IMR-90 (cell line): ENCODE results near the gene TLR10. TPM values are rescaled to one million over a fixed set of nuclear protein-coding genes. Genes with fewer than 3 reads are reported as not detected.

Experiments
- ATAC-seq: fragments of 200-7000 bp; cut with Tn5 transposase; 2 replicates; pipeline ENCODE4 v1.9.1; 2020; ENCODE audit warnings: low read depth, mild to moderate bottlenecking, moderate library complexity
- BruUV-seq: library from RNA; stranded (reverse); fragments of 400-500 nt; replicated peaks from 2 replicates; lab custom pipeline; 2021; lab: Mats Ljungman, UMichigan
- CTCF ChIA-PET: fragments of 300-600 bp; formaldehyde crosslinking; extraction: SDS; loops from one replicate; lab custom pipeline; 2021; ENCODE audit warnings: antibody characterized with exemption; lab: Yijun Ruan, JAX
- POLR2A ChIA-PET: fragments of 300-600 bp; sonication (Branson Sonifier 250); formaldehyde crosslinking; loops from one replicate; lab custom pipeline; 2022; ENCODE audit warnings: antibody characterized with exemption; ENCODE audit not compliant: unreplicated experiment; lab: Charles Lee
- DNase-seq: peaks from one replicate; pipeline ENCODE4 v3.0.0; 2013
- H2AFZ ChIP-seq: replicated peaks from 2 replicates; pipeline ENCODE3; 2013; ENCODE audit warnings: low read length, mild to moderate bottlenecking; ENCODE audit not compliant: poor library complexity
- H2AK5ac ChIP-seq: 2 replicates; pipeline ENCODE4 v1.6.1; 2013; ENCODE audit warnings: low read depth, low read length, inconsistent platforms
- H2AK9ac ChIP-seq: replicated peaks from 2 replicates; pipeline ENCODE3; 2013; ENCODE audit warnings: mild to moderate bottlenecking, low read depth, low read length, moderate library complexity; ENCODE audit not compliant: poor library complexity
- H2BK120ac ChIP-seq: 2 replicates; pipeline ENCODE4 v1.6.1; 2013; ENCODE audit warnings: low read depth, low read length, inconsistent platforms
- H2BK15ac ChIP-seq: 3 replicates; pipeline ENCODE4 v1.6.1; 2013; ENCODE audit warnings: low read depth, low read length, inconsistent platforms
- H2BK20ac ChIP-seq: 2 replicates; pipeline ENCODE4 v1.6.1; 2013; ENCODE audit warnings: low read depth, mild to moderate bottlenecking, inconsistent platforms, low read length, moderate library complexity
- H2BK5ac ChIP-seq: 2 replicates; pipeline ENCODE4 v1.6.1; 2013; ENCODE audit warnings: mild to moderate bottlenecking, low read depth, low read length, inconsistent platforms; ENCODE audit not compliant: poor library complexity, severe bottlenecking
- H3K14ac ChIP-seq: replicated peaks from 2 replicates; pipeline ENCODE4 v1.6.1; 2013; ENCODE audit warnings: low read depth, low read length, inconsistent platforms
- H3K18ac ChIP-seq: 2 replicates; pipeline ENCODE4 v1.6.1; 2013; ENCODE audit warnings: low read depth, low read length, control low read depth
- H3K23ac ChIP-seq: 2 replicates; pipeline ENCODE4 v1.6.1; 2013; ENCODE audit warnings: low read depth, low read length, inconsistent platforms
- H3K27ac ChIP-seq: 2 replicates; pipeline ENCODE4 v1.5.1; 2013; ENCODE audit warnings: mild to moderate bottlenecking, control low read depth, low read length; ENCODE audit not compliant: insufficient read depth
- H3K27me3 ChIP-seq: 2 replicates; pipeline ENCODE4 v1.6.1; 2013; ENCODE audit warnings: low read length; ENCODE audit not compliant: control insufficient read depth, insufficient read depth
- H3K36me3 ChIP-seq: 2 replicates; pipeline ENCODE4 v1.6.1; 2013; ENCODE audit warnings: low read length, mixed read lengths; ENCODE audit not compliant: control insufficient read depth, insufficient read depth
- H3K4ac ChIP-seq: 2 replicates; pipeline ENCODE4 v1.6.1; 2013; ENCODE audit warnings: low read depth, low read length, inconsistent platforms
- H3K4me1 ChIP-seq: 2 replicates; pipeline ENCODE4 v1.6.1; 2013; ENCODE audit warnings: low read length, mixed read lengths; ENCODE audit not compliant: control insufficient read depth, insufficient read depth
- H3K4me2 ChIP-seq: 2 replicates; pipeline ENCODE4 v1.6.1; 2013; ENCODE audit warnings: low read depth, mild to moderate bottlenecking, control low read depth, low read length, moderate library complexity
- H3K4me3 ChIP-seq: 2 replicates; pipeline ENCODE4 v1.5.1; 2013; ENCODE audit warnings: low read depth, mild to moderate bottlenecking, control low read depth, low read length, moderate library complexity; ENCODE audit not compliant: insufficient read depth
- H3K56ac ChIP-seq: 2 replicates; pipeline ENCODE4 v1.6.1; 2013; ENCODE audit warnings: low read length, inconsistent platforms; ENCODE audit not compliant: insufficient read depth; ENCODE audit errors: extremely low read depth
- H3K79me1 ChIP-seq, 2 experiments: 2 replicates each; pipeline ENCODE4 v1.6.1; 2013; ENCODE audit warnings: low read length in 2 of 2, inconsistent platforms in 1 of 2, low read depth in 1 of 2
- H3K9ac ChIP-seq: 2 replicates; pipeline ENCODE4 v1.6.1; 2013; ENCODE audit warnings: low read depth, low read length, control low read depth
- H3K9me1 ChIP-seq: 2 replicates; pipeline ENCODE4 v1.6.1; 2013; ENCODE audit warnings: low read length, inconsistent platforms; ENCODE audit not compliant: insufficient read depth
- H3K9me3 ChIP-seq: 2 replicates; pipeline ENCODE4 v1.6.1; 2013; ENCODE audit warnings: low read length; ENCODE audit not compliant: control insufficient read depth, insufficient read depth
- H4K20me1 ChIP-seq: 2 replicates; pipeline ENCODE4 v1.6.1; 2013; ENCODE audit warnings: low read length, inconsistent platforms; ENCODE audit not compliant: insufficient read depth
- H4K5ac ChIP-seq: 2 replicates; pipeline ENCODE4 v1.6.1; 2013; ENCODE audit warnings: mild to moderate bottlenecking, low read depth, low read length, control low read depth
- H4K8ac ChIP-seq, 2 experiments: 2 replicates each; pipeline ENCODE4 v1.6.1; 2013; ENCODE audit warnings: low read depth in 2 of 2, low read length in 2 of 2, control low read depth in 1 of 2, inconsistent platforms in 1 of 2
- H4K91ac ChIP-seq: 2 replicates; pipeline ENCODE4 v1.6.1; 2013; ENCODE audit warnings: low read depth, low read length, inconsistent platforms; ENCODE audit not compliant: insufficient read depth
- BHLHE40 ChIP-seq: fragments of 150-350 bp; IDR thresholded peaks from 2 replicates; pipeline ENCODE4 v1.6.1; 2016; ENCODE audit warnings: mild to moderate bottlenecking, low read depth, low read length
- CEBPB ChIP-seq: IDR thresholded peaks from 2 replicates; pipeline ENCODE4 v1.6.1; 2012; ENCODE audit warnings: low read depth, low read length, improper control_type of control experiment
- CHD1 ChIP-seq: IDR thresholded peaks from 2 replicates; pipeline ENCODE4 v1.6.1; 2012; ENCODE audit warnings: low read depth, low read length, improper control_type of control experiment
- CTCF ChIP-seq: conservative IDR thresholded peaks from 2 replicates; pipeline ENCODE4 v1.5.1; 2012; ENCODE audit warnings: mild to moderate bottlenecking, low read depth, low read length, improper control_type of control experiment
- FOS ChIP-seq: fragments of 150-350 bp; IDR thresholded peaks from 2 replicates; pipeline ENCODE4 v1.6.1; 2016; ENCODE audit warnings: low read depth, low read length
- MAFK ChIP-seq: IDR thresholded peaks from 2 replicates; pipeline ENCODE4 v1.6.1; 2012; ENCODE audit warnings: low read depth, low read length, improper control_type of control experiment
- MAZ ChIP-seq: IDR thresholded peaks from 2 replicates; pipeline ENCODE4 v1.6.1; 2012; ENCODE audit warnings: low read depth, mild to moderate bottlenecking, low read length, improper control_type of control experiment, moderate library complexity, borderline replicate concordance
- MXI1 ChIP-seq: IDR thresholded peaks from 2 replicates; pipeline ENCODE4 v1.6.1; 2012; ENCODE audit warnings: low read depth, mild to moderate bottlenecking, low read length, moderate library complexity, borderline replicate concordance
- NFE2L2 ChIP-seq: fragments of 150-350 bp; IDR thresholded peaks from 2 replicates; pipeline ENCODE4 v1.6.1; 2016; ENCODE audit warnings: low read depth, mild to moderate bottlenecking, low read length
- POLR2A ChIP-seq: IDR thresholded peaks from 2 replicates; pipeline ENCODE4 v1.6.1; 2012; ENCODE audit warnings: mild to moderate bottlenecking, low read depth, low read length
- RAD21 ChIP-seq: IDR thresholded peaks from 2 replicates; pipeline ENCODE4 v1.6.1; 2012; ENCODE audit warnings: low read length, improper control_type of control experiment
- RCOR1 ChIP-seq: IDR thresholded peaks from 2 replicates; pipeline ENCODE4 v1.6.1; 2012; ENCODE audit warnings: mild to moderate bottlenecking, low read length, improper control_type of control experiment; ENCODE audit not compliant: insufficient replicate concordance
- RFX5 ChIP-seq: IDR thresholded peaks from 2 replicates; pipeline ENCODE4 v1.8.0; 2012; ENCODE audit warnings: low read depth, mild to moderate bottlenecking, low read length, moderate library complexity
- SMC3 ChIP-seq: fragments of 150-350 bp; IDR thresholded peaks from 2 replicates; pipeline ENCODE4 v1.6.1; 2016; ENCODE audit warnings: low read depth, mild to moderate bottlenecking, antibody characterized with exemption, low read length, moderate library complexity
- USF2 ChIP-seq: fragments of 150-350 bp; IDR thresholded peaks from 2 replicates; pipeline ENCODE4 v1.6.1; 2017; ENCODE audit warnings: mild to moderate bottlenecking, antibody characterized with exemption, low read length, low read depth
- WGBS, 2 experiments: methylation state at CpG; one replicate each; pipeline versions ENCODE4 v1.1.5 to v1.1.7; 2013; ENCODE audit warnings: missing lambda C conversion rate in 2 of 2; ENCODE audit not compliant: insufficient read length in 1 of 2; ENCODE audit errors: extremely low coverage in 2 of 2; 5-methylcytosine and 5-hydroxymethylcytosine counted together
- dilution Hi-C: fragments of 300-500 bp; cut with HindIII; formaldehyde crosslinking; loops from one replicate; pipeline ENCODE4 v1.14.3; 2018; ENCODE audit warnings: low sequenced_read_pairs; ENCODE audit not compliant: unreplicated experiment
- in situ Hi-C: fragments of 300-500 bp; cut with MboI; formaldehyde crosslinking; loops from 3 replicates; pipeline ENCODE4 v1.14.3; 2019; ENCODE audit warnings: low sequenced_read_pairs, inconsistent platforms, mixed read lengths
- intact Hi-C: fragments of 100-400 bp; cut with micrococcal nuclease; formaldehyde crosslinking; loops from 2 replicates; pipeline ENCODE4 v1.10.0; 2022
- polyA plus RNA-seq, 3 experiments: library from polyadenylated mRNA; depleted of rRNA; stranded (reverse); fragments of >200 nt; gene quantifications; 2 replicates each; pipeline ENCODE4 v1.2.3, GENCODE V29; 2012; ENCODE audit warnings: low replicate concordance in 1 of 3
- total RNA-seq: library from RNA; depleted of rRNA; stranded (reverse); fragments of >200 nt; gene quantifications from 2 replicates; pipeline ENCODE4 v1.2.3, GENCODE V29; 2012
- TF ChIP-seq, protein P1 (sequence below): fragments of 150-350 bp; IDR thresholded peaks from 2 replicates; pipeline ENCODE4 v1.6.1; 2016; ENCODE audit warnings: low read depth, mild to moderate bottlenecking, low read length, moderate library complexity, borderline replicate concordance

Gene TLR10
- total and polyA plus RNA-seq, 2 of the 4 experiments (the other 2 are of a cell fraction), result not detected

DNA sequence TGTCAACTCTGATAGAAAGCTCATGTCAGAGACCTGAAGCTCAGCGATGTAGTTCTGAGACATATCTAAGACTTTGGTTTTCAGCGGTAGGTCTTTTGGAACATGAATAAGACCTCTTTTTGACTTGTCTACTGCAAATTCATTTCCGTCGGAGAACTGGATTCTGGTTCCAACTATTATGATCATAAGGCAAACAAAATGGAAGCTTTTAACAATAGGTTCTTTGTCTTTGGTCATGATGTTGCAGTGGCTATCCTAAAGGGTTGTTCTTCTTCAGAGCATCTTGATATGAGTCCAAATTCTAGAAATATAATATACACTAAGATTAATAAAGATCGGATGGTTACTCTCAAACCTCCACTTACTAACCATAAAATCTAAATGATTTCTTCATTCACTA is 46.4 kb upstream of the TLR10 start:
- Histone ChIP-seq H2AFZ (no peak overlapping the region), H2AK9ac (no peak overlapping the region), H3K9ac (no peak overlapping the region), H3K4ac (no peak overlapping the region), H3K27me3 (no peaks in the 10 kb centered on the region), H3K56ac (no peak overlapping the region), H3K4me1 (peaks cover 14% of the 10 kb centered on the region; the same call in 1 of the 2 replicates), H3K14ac (no peak overlapping the region), H4K20me1 (no peaks in the 10 kb centered on the region), H3K4me2 (no peak overlapping the region), H3K79me1 (peaks cover 0 to 7% of the 10 kb centered on the region in 2 experiments; a peak in 1 of 4 replicates), H2AK5ac (no peak overlapping the region), H3K18ac (no peak overlapping the region; the same call in 1 of the 2 replicates), H2BK5ac (no peak overlapping the region), H2BK120ac (no peak overlapping the region), H3K27ac (no peak overlapping the region), H4K91ac (no peak overlapping the region), H3K36me3 (no peaks in the 10 kb centered on the region), H3K9me3 (peaks cover 4% of the 10 kb centered on the region; the same call in 1 of the 2 replicates), H2BK15ac (no peak overlapping the region), H3K23ac (no peak overlapping the region), H4K5ac (no peak overlapping the region), H3K9me1 (peaks cover 9% of the 10 kb centered on the region), H3K4me3 (no peak overlapping the region), H4K8ac (no peak overlapping the region), H2BK20ac (no peak overlapping the region)
- dilution Hi-C loops, result no loop called here
- ChIA-PET CTCF (interaction anchor here (0.5 kb wide), 1 partner anchor 944 kb away, joined by 3 read pairs; no protein-coding TSS in a partner anchor), POLR2A (no interaction called here)
- WGBS, 2 experiments, result no CpG with 5 or more reads among the region's 5 CpGs
- no peak for ATAC-seq
- no peak for TF ChIP-seq CTCF
- no peak for TF ChIP-seq RCOR1
- TF ChIP-seq RFX5, result no peak
- TF ChIP-seq MAZ, result no peak
- TF ChIP-seq RAD21, result no peak
- no peak for TF ChIP-seq CEBPB
- TF ChIP-seq BHLHE40, result no peak
- TF ChIP-seq CHD1, result no peak
- no peak for TF ChIP-seq SMC3
- TF ChIP-seq POLR2A, result no peak
- TF ChIP-seq USF2, result no peak
- TF ChIP-seq, protein P1, sequence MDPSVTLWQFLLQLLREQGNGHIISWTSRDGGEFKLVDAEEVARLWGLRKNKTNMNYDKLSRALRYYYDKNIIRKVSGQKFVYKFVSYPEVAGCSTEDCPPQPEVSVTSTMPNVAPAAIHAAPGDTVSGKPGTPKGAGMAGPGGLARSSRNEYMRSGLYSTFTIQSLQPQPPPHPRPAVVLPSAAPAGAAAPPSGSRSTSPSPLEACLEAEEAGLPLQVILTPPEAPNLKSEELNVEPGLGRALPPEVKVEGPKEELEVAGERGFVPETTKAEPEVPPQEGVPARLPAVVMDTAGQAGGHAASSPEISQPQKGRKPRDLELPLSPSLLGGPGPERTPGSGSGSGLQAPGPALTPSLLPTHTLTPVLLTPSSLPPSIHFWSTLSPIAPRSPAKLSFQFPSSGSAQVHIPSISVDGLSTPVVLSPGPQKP, result no peak
- no peak for TF ChIP-seq MAFK
- no peak for TF ChIP-seq FOS
- no peak for TF ChIP-seq MXI1
- no peak for TF ChIP-seq NFE2L2
- no TSS peak for BruUV-seq
- no peak for DNase-seq
- intact Hi-C loops, result no loop called here
- in situ Hi-C loops, result no loop called here
